Limb (tissue), 2 donors: ENCODE results near the gene NRP2.
A peak's percentile ranks its signal among the peaks of the same experiment; 100 is the strongest.

Source experiments
- DNase-seq, 2 donors: peaks; one replicate each; pipeline ENCODE4 v3.0.0-alpha.2; 2016; ENCODE audit errors: extremely low spot score in 2 of 2

NRP2 gene

GRCh38 chr2:205682239-205682970 lies at the start of gene NRP2:
Gene NRP2 (plus strand): TSS chr2:205682501. CDS start chr2:205683291, 790 bp downstream.
- DNase-seq: peak; percentile 83 to 88

- DNase-seq: no peak
These were observed 48.3 kb upstream of the NRP2 start for GRCh38 chr2:205633994-205634393.

DNA sequence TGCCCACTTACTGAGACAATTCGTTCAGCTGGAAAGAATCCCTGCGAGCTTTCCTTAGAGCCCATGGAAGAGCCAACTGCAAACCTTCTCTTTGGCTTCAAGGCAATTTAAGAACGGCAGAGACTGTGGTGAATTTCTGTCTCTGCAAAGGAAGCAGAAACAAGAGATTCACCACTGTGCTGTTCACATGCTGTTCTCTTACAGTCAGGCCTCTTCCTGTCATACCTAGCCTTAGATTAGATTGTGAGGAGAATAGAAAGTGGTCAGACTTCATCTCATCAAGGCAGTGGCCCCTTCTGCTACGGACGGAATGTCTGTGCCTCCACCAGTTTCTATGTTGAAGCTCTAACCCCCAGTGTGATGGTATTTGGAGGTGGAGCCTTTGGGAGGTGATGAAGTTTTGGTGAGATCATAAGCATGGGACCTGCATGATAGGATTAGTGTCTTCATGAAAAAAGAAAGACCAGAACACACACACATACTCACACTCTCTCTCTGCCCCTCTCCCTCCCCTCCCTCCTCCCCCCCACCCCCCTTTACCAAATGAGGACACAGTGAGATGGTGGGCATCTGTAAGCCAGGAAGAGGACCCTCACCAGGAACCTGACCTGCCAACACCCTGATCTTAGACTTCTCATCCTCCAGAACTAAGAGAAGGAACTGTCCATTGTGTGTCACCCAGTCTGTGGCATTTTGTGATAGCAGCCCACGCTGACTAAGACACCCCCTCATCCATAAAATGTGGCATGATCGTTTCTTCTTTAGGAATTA lies 45.6 kb upstream of the NRP2 start:
- DNase-seq: no peak

- DNase-seq: no peak
These were observed 45.0 kb upstream of the NRP2 start for GRCh38 chr2:205637320-205637602.

- DNase-seq: no peak
These were observed 44.4 kb upstream of the NRP2 start for GRCh38 chr2:205637779-205638503.

- DNase-seq: no peak
These were observed 41.6 kb upstream of the NRP2 start for GRCh38 chr2:205640716-205641115.

DNA sequence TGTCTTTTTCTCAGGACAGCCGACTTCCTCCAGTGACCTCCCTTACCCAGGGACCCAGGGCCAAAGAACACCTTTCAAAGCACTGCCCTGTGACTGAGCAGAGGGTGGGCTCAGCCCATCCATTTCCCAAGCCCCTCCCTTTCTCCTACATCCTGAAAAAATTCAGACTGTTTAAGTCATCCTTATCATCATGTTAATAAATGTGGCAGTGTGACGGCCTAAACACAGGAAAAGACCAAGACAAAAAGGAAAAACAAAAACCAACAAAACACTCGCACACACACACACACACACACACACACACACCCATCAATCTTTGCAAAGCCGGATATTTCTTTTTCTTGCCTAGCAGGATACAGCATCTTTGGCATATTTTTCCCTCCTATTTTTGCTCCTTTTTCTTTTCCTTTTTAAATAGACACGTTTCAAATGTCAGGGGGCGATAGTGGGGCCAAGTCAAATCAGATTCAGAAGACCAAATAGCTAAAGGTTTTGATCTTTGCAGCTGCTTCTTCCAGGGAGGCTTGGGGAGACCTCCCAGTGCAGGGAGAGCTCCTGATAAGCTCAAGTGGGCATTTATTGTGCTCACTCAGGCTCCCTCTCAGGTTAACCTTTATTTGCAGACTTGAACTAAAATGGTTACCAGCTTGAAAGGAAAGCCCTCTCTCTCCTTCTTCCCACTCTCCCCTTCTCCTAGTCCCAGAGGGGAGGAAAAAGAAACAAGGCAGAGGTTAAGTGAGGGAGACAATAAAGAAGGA lies 39.5 kb upstream of the NRP2 start:
- DNase-seq: no peak

GRCh38 chr2:205643391-205643885 lies 38.9 kb upstream of the NRP2 start:
- DNase-seq: no peak

GRCh38 chr2:205644018-205644417 lies 38.3 kb upstream of the NRP2 start:
- no peak for DNase-seq

DNA sequence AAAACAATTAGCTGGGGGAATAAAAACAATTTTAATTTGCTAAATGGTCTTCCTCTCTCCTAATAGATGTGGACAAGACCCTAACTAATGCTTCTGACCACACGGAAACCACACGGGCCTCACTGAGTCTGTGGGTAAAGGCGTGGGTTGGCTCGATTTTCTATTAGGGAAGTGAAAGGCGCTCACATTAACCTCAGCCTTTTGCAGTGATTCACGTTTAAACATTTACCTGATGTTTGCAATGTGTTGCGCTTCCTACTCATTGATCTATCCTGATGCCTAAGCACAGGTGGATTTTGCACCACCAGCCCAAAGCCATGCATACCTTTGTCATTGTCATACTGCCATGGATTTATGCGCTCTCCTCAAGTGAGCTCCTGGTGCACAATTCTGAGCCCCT lies 35.6 kb upstream of the NRP2 start:
- DNase-seq: no peak

- no peak for DNase-seq
These were observed 31.9 kb upstream of the NRP2 start for GRCh38 chr2:205650450-205650849.

- DNase-seq: no peak
These were observed 31.4 kb upstream of the NRP2 start for GRCh38 chr2:205650931-205651330.

DNA sequence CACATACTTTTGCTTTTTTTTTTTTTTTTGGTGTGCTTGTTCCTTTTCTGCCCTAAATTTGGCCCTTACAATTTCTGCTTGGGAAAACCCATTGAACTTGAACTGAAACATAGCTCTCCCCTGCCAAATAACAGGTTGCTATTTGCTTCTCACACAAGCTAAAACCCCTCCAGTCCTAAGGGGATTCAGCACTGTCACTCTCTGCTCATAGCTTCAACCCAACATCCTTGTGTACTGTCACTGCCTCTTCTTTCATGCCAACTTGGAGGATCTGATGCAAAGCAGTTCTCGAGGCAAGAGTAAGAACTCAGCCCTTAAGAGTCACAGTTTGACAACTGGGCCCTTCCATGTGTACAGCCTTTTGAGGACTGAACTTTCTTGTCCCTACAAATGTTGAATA lies 30.6 kb upstream of the NRP2 start:
- no peak for DNase-seq

DNA sequence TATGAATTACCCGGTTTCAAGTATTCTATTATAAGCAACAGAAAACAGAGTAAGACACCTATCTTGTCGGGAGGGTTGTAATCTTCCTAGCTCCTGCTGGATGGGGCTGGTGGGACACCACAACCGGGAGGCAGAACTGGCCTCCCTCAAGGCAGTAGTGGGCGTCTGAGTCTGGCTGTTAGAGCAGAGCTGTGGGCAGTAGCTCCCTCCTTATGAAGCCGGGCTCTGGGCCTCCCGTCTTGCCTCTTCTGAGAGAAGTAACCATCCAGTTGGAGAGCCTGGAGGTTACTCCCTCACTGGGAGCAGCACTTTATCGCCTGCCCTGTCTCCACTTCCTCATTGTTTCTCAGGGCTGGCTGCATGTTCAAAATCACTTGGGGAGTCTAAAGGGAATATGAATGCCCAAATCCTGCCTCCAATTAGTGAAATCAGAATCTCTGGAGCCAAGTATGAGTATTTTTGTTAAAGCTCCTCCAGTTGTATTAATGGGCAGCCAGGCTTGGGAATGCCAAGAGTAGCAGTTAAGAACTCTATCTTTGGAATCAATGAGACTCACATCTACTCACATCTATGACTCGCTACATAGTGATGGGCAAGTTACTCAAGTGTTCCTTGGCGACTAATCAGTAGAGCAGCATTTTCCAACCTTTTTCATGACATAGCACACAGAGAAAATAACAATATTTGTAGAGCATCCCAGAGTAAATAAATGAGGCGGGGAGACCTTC lies 27.3 kb upstream of the NRP2 start:
- DNase-seq: no peak

DNA sequence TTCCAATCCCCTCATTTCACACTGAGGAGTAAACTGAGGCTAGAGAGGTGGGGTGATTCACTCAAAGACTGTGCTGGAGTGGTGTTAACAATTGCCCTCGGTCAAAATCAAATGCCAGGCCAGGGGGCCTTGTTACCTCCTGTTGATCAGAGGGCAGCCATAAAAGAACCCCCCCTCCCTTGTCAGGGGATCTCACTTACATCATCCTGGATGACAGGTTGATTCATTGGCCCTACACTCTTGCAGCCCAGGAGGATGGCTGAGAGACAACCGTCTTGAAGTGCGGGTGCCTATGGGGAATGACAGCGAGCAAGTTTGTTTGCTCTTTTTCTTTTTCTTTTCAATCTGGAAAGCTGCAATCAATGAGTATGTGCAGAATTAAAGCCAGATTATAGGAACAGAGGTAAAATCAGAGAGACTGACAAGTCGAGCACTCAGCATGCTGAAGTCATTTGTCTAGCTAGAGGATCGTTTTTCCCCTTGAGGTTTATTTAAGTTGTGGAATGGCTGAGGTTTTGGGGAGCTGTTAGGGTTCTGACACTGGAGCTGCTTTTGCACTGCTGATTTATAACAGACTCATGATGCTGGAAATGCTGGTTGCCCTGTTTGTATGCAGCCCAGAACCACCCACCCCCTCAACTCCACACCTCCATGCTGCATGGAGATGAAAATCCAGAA lies 26.4 kb upstream of the NRP2 start:
- DNase-seq: no peak

DNA sequence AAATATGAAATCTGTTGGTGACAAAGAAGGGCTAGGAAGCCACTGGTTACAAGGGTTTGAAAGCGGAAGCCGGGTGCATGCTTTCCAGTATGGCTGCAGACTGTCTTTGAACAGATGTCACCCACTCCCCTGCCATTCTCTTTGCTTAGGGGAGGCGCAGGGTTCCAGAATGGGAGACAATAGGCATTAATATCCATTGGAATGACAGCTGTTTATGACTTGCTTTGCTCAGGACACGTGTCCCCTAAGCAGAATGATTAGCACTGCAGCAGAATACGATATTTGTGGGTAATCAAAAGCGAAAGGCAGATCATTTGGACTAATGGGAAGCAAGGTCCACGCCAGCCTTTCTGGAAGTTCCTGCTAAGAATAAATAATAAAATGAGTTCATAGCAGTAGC lies 25.8 kb upstream of the NRP2 start:
- DNase-seq: no peak

GRCh38 chr2:205656941-205657340 lies 25.4 kb upstream of the NRP2 start:
- DNase-seq: no peak

GRCh38 chr2:205657579-205657978 lies 24.7 kb upstream of the NRP2 start:
- DNase-seq: no peak

- DNase-seq: no peak
These were observed 24.2 kb upstream of the NRP2 start for GRCh38 chr2:205658068-205658467.

GRCh38 chr2:205658572-205658971 lies 23.7 kb upstream of the NRP2 start:
- no peak for DNase-seq
